NCI-H1092 (cell line): Measurements from ENCODE around the gene IMMP2L.
"Not testable (repeated sequence)": the region's sequence is repeated elsewhere in the genome, so short reads cannot be mapped to it uniquely, and the experiment has no call there.

Experiments used
- DNase-seq: peaks from one replicate; lab custom pipeline; 2025; lab: John Stamatoyannopoulos, UW

IMMP2L gene

DNA sequence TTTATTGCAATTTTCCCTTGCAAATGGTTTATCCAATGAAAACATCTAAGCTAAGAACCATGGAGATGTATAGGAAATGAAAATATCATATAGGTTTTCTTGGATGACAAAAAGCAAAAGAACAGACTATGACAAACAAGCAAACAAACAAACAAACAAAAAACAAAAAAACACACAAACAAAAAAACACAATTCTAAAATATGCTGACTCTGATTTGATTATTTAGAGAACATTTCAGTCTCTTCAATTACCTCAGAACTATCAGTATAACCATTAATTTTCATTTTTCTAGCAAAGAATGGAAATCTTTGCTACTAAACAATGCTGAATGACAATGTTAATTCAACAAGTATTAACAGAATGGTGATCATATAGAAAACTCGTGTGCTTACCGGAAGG lies 840.9 kb downstream of the IMMP2L start:
- no peak for DNase-seq

DNA sequence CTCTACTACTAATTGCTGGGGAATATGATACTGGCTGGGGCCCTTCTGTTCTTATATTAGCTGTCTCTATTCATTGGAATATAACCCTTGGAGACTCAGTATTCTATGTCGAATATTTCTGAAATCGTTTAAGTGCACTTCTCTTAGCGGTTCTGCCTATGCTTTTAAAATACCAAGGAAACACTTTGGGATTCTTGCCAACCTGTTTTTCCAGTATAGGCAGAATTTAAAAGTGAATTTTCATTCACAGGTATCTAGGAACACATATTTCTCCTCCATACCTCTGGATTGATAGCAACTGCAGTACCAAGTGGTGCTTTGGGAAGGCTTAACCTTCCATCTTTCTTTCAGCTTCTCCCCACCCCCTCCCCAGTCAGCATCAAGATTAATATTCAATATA lies 841.7 kb downstream of the IMMP2L start:
- DNase-seq, result no peak

DNA sequence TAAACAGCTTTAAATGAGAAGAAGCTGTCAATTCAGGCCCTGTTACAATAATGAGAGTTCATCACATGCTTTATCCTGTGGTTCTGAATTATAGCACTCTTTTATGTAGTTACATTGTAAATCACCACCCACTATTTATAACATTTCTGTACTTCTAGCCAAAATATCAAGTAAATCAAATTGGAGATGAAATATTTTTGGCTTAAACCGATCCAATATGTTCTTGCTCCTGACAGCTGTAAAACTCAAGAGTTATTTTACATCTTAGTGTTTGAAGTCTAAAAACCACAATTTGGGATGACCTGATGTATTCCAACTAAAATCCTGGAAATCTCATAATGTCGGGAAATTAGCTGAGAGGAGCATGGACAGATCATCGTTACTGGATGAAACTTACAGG lies 842.6 kb downstream of the IMMP2L start:
- no peak for DNase-seq

DNA sequence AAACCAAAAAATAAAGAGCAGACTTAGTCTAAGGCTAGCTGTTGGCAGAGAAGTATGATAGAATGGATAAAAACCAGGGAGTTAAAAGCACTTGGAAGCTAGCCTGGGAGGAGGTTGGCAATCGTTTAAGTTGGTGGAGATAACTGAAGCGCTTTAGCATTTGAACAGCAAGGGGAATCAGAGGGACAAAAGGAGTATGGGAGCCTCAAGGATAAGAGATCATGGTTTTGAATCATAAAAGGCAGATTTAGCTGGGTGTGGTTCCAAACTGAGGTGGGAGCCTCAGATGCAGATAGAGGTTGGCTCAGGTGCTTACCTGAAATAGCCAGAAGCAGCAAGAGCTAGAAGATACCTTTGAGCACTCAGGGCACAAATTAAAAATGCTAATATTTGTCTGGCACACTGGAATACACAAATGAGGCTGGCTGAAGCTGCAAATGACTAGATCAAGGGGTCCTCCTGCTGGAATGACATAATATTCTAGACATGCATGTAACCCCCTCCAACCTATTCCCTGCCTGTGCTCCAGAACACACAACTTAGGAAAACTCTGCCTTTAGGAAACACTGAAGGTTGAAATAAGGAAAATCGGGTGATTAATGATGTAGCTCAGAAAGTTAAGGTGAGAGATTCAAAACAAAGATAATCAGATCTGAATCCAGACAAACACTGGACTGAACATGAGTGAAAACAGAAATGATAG lies 843.6 kb downstream of the IMMP2L start:
- no peak for DNase-seq

DNA sequence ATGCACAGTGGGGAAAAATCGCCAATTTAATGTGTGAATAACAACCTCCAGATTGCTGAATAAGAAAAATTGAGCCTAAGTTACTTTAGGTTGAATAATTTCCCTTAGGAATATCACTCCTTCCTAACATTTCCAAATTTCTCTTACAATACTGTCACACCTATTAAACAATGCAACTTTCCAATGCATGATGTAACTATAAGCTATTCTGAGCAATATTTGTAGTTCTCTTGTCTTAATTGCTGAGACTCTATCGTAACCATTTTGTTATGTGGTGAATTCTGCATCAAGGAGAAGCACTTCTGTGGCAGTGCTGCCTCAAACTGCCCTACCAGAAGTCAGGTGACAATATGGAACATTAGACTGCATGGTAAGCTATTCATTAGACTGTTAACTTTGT lies 858.1 kb downstream of the IMMP2L start:
- DNase-seq, result no peak

DNA sequence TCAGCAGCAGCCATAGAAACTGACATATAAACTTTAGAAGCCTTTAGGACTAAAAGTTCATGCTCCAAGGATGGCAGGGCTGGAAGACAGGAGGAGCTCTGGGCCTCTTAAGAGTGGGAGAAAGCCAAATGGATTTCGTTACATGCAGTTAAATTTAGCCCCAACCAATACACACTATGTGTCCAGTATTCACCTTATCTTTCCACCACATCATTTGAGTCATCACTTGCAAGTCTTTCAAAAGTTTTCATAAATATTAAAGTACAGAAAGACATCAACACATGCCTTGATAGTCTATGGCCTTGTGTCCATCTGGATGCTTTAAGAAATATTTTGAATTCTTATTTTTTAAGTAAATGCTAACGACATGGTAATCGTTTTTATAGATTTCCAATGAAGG lies 863.7 kb downstream of the IMMP2L start:
- DNase-seq, result no peak

DNA sequence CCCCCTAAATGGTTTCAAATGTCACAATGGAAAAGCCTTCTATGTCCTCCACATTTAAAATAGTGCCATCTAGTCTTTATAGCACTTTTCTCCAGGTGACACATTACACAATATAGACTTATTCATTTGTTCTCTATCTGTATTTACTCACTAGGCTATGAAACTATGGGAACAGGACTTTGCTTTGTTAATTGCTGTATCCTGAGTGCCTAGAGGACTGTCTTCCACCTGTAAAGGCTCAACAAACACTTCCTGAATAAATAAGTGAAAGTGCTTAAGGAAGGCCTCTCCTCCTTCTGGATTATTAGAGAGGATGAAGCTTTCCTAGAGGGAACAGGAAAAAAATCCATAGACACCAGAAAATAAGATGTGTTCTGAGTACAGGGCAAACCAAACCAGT lies 868.9 kb downstream of the IMMP2L start:
- DNase-seq, result no peak

DNA sequence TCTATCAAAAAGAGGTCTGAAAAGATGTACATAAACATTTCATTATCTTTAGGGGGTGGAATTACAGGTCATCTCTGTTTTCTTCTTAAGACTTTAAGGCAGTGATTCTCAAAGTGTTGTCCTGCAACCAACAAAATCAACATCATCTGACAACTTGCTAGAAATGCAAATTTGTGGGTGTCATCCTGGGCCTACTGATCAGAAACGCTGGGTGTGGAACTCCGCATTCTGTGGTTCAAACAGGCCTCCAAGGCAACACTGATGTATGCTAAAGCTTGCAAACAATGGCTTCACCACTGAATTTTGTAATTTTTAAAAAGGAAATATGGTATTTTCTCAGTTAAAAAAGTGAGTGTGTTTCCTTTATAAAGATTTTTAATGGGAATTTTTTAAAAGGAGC lies 873.4 kb downstream of the IMMP2L start:
- no peak for DNase-seq

DNA sequence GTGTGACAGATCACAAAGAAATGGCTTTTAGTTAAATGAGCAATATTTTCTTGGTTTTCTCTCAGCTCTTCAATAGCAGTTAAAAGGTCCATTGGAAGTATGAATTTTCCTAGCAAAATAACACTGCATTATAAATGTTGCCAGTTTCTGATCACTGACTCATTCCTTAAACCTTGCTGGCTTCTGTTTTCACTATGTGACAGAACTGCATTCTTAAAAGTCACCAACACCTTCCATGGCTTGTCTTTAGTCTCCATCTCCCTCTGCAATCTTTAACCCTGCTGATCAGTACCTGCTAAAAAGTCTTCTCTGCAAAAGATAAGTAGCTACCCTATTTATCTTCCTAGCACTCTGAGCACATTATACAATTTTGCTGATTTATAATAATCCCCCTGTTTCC lies 876.4 kb downstream of the IMMP2L start:
- DNase-seq, result no peak

DNA sequence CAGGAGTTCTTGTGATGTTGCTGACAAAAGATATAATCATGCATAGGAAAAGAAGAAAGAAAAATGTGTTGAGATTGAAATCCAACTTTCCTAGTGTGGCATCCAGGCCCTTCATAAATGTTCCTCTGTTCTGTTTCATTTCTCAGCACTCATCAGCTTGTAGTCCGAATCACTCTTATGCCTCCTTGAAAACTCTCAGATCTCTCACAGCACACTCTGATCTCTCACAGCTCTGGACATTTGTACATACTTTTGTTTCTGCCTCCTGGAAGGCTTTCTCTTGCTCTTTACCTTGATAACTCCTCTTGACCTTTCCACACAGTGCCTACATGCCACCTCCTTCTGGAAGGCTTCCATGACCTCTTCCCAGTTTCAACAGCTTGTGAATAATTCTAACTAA lies 880.4 kb downstream of the IMMP2L start:
- DNase-seq, result no peak

DNA sequence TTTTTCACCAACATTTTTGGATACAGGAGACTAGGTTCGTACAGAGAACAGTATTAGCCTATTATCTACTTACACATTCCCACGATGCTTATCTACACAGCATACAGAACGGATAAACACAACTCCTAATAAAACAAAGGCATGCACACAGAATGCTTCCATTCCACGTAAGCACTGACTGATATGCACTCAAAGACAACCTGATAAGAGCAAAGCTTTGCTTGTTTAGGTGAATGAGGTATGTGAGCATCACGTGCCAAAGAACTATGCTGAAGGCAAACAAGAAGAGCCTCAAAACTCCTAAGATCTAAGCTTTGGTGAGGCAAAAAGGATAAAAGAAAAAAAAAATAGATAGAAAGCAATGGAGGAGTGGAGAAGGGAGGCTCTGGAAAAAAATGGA lies 884.9 kb downstream of the IMMP2L start:
- DNase-seq, result no peak

DNA sequence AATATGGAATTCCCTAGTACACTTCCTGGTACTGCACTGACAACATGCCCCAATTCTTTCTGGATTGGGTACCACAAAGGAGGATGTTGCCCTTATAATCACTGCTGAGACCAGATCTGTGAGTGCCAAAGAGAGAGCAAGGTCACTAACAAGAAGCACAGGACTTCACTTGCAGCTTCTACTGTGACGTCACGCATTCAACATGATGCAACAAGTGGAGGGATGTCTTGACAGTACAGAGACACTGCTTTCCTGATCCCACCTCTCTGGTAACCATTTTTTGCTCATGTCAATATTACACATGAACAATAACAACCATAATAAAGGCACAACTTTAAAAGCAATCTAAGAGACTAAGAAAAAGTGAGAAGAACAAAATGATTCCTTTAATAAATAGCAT lies 885.5 kb downstream of the IMMP2L start:
- DNase-seq, result no peak

DNA sequence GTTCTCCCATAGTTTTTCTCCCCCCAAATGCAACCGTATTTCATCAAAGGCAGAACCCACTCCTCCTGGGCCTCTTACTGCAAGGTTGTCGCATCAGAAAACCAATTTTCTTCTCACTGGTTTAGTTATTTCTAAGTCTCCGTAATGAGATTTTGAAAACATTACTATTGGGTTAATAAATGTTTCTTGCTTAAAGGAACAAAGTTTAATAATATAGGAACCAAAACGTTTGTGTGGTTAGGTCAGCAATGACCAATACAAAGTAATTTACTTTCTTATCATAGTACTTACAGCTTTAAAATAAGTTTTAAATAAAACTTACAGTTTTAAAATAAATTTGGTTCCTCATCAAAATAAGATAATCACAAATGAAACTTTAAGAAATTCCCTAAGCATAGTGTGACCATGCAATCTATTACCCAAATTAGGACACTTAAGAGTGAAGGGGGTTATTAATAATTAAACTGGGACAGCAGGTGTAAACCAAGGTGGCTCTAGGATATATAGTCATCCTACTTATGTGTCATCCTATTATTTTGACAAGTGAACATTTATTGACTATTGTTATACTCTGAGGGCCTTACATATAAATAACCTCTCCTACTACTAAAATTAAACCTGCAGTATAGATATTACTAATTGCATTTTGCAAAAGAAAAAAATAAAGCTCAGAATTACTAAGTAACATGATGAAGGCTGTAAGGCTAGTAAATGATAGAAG lies 886.7 kb downstream of the IMMP2L start:
- no peak for DNase-seq

DNA sequence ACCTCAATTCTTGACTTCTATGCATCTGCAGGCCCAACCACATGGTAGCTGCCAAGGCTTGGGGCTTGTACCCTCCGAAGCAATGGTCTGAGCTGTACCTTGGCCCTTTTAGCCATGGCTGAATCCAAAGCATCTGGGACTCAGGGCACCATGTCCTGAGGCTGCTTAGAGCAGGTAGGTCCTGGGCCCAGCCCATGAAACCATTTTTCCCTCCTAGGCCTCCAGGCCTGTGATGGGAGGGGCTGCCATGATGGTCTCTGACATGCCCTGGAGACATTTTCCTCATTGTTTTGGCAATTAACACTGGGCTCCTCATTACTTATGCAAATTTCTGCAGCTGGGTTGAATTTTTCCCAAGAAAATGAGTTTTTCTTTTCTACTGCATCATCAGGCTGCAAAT lies 889.1 kb downstream of the IMMP2L start:
- no peak for DNase-seq

DNA sequence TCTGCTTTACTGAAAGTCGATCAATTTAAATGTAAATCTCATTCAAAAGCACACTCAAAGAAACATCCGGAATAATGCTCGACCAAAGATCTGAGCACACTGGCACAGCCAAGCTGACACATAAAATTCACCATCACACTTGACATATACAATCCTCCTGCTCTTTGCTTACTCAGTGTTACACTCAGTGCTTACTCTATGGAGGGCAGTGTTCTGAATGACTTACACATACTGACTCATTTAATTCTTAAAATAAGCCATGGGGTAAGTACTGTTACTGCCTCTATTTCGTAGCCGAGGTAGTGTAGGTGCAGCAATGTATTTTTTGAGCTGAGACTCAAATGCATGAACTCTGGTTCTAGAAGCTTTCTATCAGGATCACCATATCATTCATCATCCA lies 892.9 kb downstream of the IMMP2L start:
- DNase-seq, result no peak

DNA sequence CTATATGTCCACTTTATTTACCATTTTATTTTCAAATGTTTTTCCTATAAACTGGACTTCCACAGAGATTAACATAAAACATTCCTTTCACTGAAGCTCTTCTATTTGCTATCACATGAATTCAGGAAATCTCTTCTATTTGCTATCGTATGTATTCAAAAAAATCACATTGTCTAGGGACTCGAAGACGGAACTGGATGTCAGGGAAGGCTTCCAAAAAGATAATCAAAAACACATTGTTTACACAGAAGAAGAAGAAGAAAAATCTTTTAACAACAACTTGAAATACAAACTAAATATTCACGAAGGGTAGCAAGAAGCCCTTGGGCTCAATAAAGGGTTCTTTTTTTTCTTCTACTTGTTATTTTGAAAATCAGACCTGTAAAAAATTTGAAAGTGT lies 897.5 kb downstream of the IMMP2L start:
- DNase-seq, result no peak

DNA sequence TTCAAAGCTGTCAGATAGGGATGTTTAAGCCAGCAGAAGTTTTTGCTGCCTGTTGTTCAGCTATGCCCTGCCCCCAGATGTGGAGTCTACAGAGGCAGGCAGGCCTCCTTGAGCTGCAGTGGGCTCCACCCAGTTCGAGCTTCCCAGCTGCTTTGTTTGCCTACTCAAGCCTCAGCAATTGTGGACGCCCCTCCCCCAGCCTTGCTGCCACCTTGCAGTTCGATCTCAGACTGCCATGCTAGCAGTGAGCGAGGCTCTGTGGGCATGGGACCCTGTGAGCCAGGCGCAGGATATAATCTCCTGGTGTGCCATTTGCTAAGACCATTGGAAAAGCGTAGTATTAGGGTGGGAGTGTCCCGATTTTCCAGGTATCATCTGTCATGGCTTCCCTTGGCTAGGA lies 901.7 kb downstream of the IMMP2L start:
- not testable (repeated sequence) for DNase-seq

DNA sequence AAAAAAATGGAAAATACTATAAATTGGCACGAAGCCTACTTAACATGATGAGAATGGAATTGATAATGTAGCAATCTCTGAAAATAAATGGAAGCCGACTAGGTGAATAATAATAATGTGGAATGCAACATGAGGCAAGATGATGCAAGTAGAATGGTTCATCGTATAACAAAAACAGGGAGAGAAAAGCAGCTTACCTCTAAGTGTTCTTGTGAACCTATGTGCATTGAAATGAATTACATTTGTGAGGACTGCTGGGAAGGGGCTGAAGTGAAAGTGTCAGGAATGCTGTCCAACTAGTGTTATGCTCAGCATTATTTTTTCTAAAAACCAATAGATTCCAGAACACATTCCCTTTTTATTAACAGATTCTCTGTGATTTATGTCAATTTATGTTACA lies 912.0 kb downstream of the IMMP2L start:
- no peak for DNase-seq

DNA sequence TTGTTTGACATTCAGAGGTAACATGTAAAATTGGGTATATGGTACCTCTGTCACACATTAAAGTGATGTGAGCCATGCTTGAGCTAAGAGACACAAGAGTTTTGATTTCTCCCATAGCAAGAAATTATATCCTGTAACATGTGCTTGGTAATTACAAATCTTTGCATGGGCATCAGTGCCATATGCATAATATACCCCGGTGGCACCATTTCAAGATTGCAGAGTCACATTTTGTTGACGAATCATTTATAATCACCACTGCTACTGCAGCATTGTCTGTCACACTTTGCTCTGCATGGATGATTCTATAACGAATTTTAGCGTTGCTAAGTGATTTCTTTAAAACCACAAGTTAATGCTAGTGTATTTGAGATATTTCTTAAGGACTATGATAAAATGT lies 915.0 kb downstream of the IMMP2L start:
- no peak for DNase-seq

DNA sequence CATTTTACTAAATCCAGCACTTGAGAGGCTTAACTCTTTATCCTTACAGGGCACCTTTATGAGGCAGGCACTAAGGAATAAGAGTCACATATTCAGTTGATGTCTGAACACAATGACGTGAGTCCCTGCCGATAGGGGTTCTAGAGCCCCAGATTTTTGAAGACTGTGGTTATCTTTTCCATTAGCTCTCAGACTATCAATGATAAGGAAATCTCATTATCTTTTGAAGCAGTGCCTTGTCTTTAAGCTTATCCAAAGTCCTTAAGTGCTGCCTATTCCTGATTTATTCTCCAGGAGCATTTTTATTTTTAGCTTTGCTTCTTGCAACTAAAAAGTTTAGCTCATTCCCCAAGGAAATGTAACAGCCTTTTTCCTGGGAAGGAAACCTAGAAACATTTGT lies 915.5 kb downstream of the IMMP2L start:
- DNase-seq, result no peak

DNA sequence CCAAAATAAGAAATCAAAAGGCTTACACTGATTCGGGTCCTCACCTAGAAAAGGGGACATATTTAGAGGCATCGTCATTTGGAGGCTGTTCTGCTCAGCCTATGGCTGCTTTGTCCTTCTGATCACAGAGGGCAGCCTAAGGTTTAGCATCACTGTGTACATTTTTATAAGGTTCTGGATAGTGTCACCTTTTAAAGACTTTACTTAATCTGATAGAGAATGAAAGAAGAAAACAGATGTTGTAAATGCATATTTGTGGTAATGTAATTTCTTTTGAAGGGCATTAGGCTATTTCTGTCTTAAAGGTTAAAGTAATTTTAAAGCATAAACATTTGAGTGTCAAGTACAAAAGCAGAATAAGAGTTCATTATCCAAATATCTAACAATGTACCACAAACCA lies 916.7 kb downstream of the IMMP2L start:
- DNase-seq, result no peak

DNA sequence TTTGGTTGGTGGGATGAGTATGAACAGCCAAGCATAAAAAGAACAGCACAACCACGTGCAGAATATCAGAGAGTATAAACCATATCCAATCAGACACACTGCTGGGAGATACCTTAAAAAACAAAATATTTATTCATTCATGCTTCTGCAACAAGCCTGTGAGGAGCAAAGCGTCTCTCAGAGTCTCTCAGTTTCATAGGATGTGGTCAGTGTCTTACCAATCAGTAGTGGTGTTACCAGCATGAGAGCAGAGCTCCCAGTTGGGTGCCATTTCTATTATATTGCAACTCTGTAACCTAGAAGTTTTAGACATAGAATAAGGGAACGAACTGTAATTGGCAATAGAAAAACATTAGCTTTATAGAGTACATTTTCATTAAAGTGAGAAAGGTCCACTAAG lies 917.2 kb downstream of the IMMP2L start:
- DNase-seq, result no peak

DNA sequence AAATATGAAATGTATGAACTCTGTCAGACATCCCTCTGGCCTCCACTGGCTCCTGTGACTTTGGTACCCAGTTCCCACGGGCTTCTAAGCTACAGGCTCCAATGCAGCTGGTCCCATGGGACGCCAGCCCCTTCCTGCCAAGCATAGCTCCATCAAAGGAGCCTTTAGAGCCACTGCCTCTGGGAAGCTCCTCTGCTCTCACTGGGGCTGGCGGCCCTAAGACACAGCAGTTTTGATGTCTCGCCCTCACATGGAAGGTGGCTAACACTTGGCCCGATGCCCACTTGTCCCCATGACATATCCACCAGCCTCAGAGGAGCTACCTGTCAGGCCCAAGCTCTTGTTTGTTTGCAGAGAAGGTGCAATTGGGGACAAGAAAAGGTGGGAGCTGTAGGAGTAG lies 925.0 kb downstream of the IMMP2L start:
- no peak for DNase-seq

DNA sequence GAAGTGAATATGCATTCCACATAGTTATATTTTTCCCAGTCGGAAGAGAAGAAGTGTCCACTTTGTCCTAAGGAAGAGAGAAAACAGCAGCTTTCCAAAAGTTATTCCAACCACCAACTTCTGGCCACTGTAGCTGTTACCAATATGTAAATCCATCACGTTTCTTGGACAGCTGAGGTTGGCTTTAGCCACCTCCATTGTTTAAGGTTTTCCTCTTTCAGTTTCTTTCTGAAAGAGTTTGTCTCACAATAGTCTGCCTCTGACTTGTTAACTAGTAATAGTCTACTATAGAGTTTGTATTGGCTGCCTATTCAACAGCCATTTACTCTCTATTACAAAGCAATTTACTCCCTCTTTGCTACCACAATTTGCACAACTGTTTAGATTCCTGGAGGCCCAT lies 929.0 kb downstream of the IMMP2L start:
- no peak for DNase-seq
